Measurements from ENCODE around the gene PAF1. TPM values are rescaled to one million over a fixed set of nuclear protein-coding genes. Genes with fewer than 3 reads are reported as not detected.
A peak's percentile ranks its signal among the peaks of the same experiment; 100 is the strongest.

PAF1 gene
- polyA plus RNA-seq, 2 of the 4 experiments (the other 2 are of a cell fraction): 103 to 110 TPM

- TF ChIP-seq, protein P1, sequence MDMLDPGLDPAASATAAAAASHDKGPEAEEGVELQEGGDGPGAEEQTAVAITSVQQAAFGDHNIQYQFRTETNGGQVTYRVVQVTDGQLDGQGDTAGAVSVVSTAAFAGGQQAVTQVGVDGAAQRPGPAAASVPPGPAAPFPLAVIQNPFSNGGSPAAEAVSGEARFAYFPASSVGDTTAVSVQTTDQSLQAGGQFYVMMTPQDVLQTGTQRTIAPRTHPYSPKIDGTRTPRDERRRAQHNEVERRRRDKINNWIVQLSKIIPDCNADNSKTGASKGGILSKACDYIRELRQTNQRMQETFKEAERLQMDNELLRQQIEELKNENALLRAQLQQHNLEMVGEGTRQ (IDR thresholded peaks at IDR 0.05): peak; percentile 27; the same call in 1 of the 2 replicates
- TF ChIP-seq EHF (CRISPR knock-in tag; IDR thresholded peaks at IDR 0.05) (peak; percentile 61; the same call in 1 of the 2 replicates), NFE2L2 (conservative IDR thresholded peaks at IDR 0.05; ENCODE audit: low read length) (peak; percentile 97), ELK1 (IDR thresholded peaks at IDR 0.05; ENCODE audit: low read depth, low read length) (no peak), ZNF302 (CRISPR knock-in tag; IDR thresholded peaks at IDR 0.05) (no peak), HOXB5 (CRISPR knock-in tag; IDR thresholded peaks at IDR 0.05) (peak; percentile 58), SREBF2 (IDR thresholded peaks at IDR 0.05) (no peak), MAZ (IDR thresholded peaks at IDR 0.05; ENCODE audit: borderline replicate concordance, low read depth, low read length) (peak; percentile 89; the same call in 1 of the 2 replicates), KDM5A (IDR thresholded peaks at IDR 0.05) (no peak), REST (IDR thresholded peaks at IDR 0.05) (no peak), FOSB (CRISPR knock-in tag; IDR thresholded peaks at IDR 0.05) (peak; percentile 85; the same call in 1 of the 2 replicates), GATA3 (IDR thresholded peaks at IDR 0.05; ENCODE audit: borderline replicate concordance) (peak; percentile 87), CHD4 (IDR thresholded peaks at IDR 0.05; ENCODE audit: borderline replicate concordance) (no peak), HDAC2 (IDR thresholded peaks at IDR 0.05) (no peak), MYC (IDR thresholded peaks at IDR 0.05; ENCODE audit: borderline replicate concordance, low read length) (peak; percentile 86; the same call in 1 of the 2 replicates), KDM1A (IDR thresholded peaks at IDR 0.05; ENCODE audit: low read depth) (no peak), CTCF (IDR thresholded peaks at IDR 0.05) (no peak), ZC3H11A (IDR thresholded peaks at IDR 0.05) (no peak), BHLHE40 (IDR thresholded peaks at IDR 0.05; ENCODE audit: low read depth, low read length) (peak; percentile 100), POLR2AphosphoS2 (conservative IDR thresholded peaks at IDR 0.05; ENCODE audit: low read length) (no peak), ESRRA (IDR thresholded peaks at IDR 0.05; ENCODE audit: borderline replicate concordance, low read length) (no peak), HOXA7 (CRISPR knock-in tag; IDR thresholded peaks at IDR 0.05) (peak; percentile 94), TP53 (CRISPR knock-in tag; IDR thresholded peaks at IDR 0.05) (peak; percentile 76; the same call in 1 of the 2 replicates), NR3C1 (IDR thresholded peaks at IDR 0.05) (no peak), ZFP36 (IDR thresholded peaks at IDR 0.05; ENCODE audit: borderline replicate concordance, partially characterized antibody) (no peak), RARB (CRISPR knock-in tag; IDR thresholded peaks at IDR 0.05) (peak; percentile 59), RAD21 (conservative IDR thresholded peaks at IDR 0.05 in 1 of 2, IDR thresholded peaks at IDR 0.05 in 1 of 2) (0 out of 5 replicates have a peak, but pooled peaks of 1 of the 2 experiments have one; percentile 33), RNF2 (IDR thresholded peaks at IDR 0.05; ENCODE audit: borderline replicate concordance, low read depth) (no peak), CEBPB (IDR thresholded peaks at IDR 0.05) (peak in 1 of 2 experiments; percentile 37; a peak in 1 of 4 replicates), RCOR1 (IDR thresholded peaks at IDR 0.05; ENCODE audit: low read depth, low read length) (no peak), CHD2 (IDR thresholded peaks at IDR 0.05; ENCODE audit: low read length, partially characterized antibody) (peak; percentile 55)
- TF ChIP-seq, protein P2, sequence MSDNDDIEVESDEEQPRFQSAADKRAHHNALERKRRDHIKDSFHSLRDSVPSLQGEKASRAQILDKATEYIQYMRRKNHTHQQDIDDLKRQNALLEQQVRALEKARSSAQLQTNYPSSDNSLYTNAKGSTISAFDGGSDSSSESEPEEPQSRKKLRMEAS (IDR thresholded peaks at IDR 0.05): peak; percentile 86
- TF ChIP-seq, protein P3, sequence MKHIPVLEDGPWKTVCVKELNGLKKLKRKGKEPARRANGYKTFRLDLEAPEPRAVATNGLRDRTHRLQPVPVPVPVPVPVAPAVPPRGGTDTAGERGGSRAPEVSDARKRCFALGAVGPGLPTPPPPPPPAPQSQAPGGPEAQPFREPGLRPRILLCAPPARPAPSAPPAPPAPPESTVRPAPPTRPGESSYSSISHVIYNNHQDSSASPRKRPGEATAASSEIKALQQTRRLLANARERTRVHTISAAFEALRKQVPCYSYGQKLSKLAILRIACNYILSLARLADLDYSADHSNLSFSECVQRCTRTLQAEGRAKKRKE (CRISPR knock-in tag; IDR thresholded peaks at IDR 0.05; ENCODE audit: low read depth): no peak; the same call in none of the 2 replicates
These were observed 12.7 kb upstream of the PAF1 start (continued) for GRCh38 chr19:39403331-39404312.
